HepG2 (cell line): ENCODE data around the gene CPLX1. TPM values are rescaled to one million over a fixed set of nuclear protein-coding genes. Genes with fewer than 3 reads are reported as not detected.

ENCODE experiments used
- ATAC-seq: fragments of 200-7000 bp; cut with Tn5 transposase; 3 replicates; pipeline ENCODE4 v1.9.1; 2020; ENCODE audit warnings: mild to moderate bottlenecking, moderate library complexity
- BruUV-seq: library from RNA; stranded (reverse); fragments of 400-500 nt; replicated peaks from 2 replicates; lab custom pipeline; 2021; lab: Mats Ljungman, UMichigan
- CTCF ChIA-PET: fragments of 300-600 bp; formaldehyde crosslinking; extraction: SDS; loops from one replicate; lab custom pipeline; 2021; ENCODE audit warnings: low total read pairs, inconsistent platforms, low intra/inter-chr PET ratio; lab: Yijun Ruan, JAX
- POLR2A ChIA-PET: fragments of 350-600 bp; sonication (Branson Sonifier 250); formaldehyde crosslinking; loops from one replicate; lab custom pipeline; 2020; ENCODE audit warnings: antibody characterized with exemption, inconsistent platforms; lab: Yijun Ruan, JAX
- DNase-seq: peaks from one replicate; pipeline ENCODE4 v3.0.0-alpha.2; 2015; ENCODE audit warnings: low spot score
- FAIRE-seq: peaks from 3 replicates; lab custom pipeline; 2011; peaks lifted over from hg19 to GRCh38; lab: Jason Lieb, UNC
- H2AFZ ChIP-seq: one replicate; pipeline ENCODE4 v1.6.1; 2011; ENCODE audit warnings: low read length, inconsistent platforms
- H3K27ac ChIP-seq: fragments of 300-600 bp; 3 replicates; pipeline ENCODE4 v1.8.0; 2011; ENCODE audit warnings: mixed run types, mild to moderate bottlenecking, mixed read lengths, low read length, inconsistent platforms; ENCODE audit not compliant: insufficient read depth; ENCODE audit errors: extremely low read length
- H3K27me3 ChIP-seq, 2 experiments: fragments of 200-600 bp in 1 of 2; 2 replicates in 1 of 2; 3 replicates in 1 of 2; pipeline versions ENCODE4 v1.6.0 to v1.8.0; 2011; ENCODE audit warnings: low read length in 2 of 2, mild to moderate bottlenecking in 2 of 2, moderate library complexity in 2 of 2, inconsistent platforms in 1 of 2; ENCODE audit not compliant: insufficient read depth in 2 of 2, control insufficient read depth in 1 of 2
- H3K36me3 ChIP-seq, 2 experiments: fragments of 200-600 bp in 1 of 2; replicated peaks in 1 of 2; 2 replicates in 1 of 2; 3 replicates in 1 of 2; pipeline versions ENCODE4 v1.5.1 to v1.8.0; 2011; ENCODE audit warnings: low read length in 2 of 2, inconsistent platforms in 1 of 2; ENCODE audit not compliant: insufficient read depth in 2 of 2, control insufficient read depth in 1 of 2
- H3K4me1 ChIP-seq: 2 replicates; pipeline ENCODE4 v1.5.1; 2012; ENCODE audit warnings: low read length, inconsistent platforms; ENCODE audit not compliant: insufficient read depth
- H3K4me2 ChIP-seq: 2 replicates; pipeline ENCODE4 v1.6.0; 2011; ENCODE audit warnings: low read depth, low read length, inconsistent platforms
- H3K4me3 ChIP-seq, 3 experiments: fragments of 200-600 bp in 1 of 3; sonication (generic), shearing (Covaris generic) in 1 of 3; replicated peaks in 1 of 3; 2 replicates each; pipeline ENCODE4 v1.5.1; 2011 to 2016; ENCODE audit warnings: low read length in 3 of 3, inconsistent platforms in 2 of 3, low read depth in 2 of 3, mild to moderate bottlenecking in 2 of 3, control low read depth in 1 of 3, mixed read lengths in 1 of 3; ENCODE audit not compliant: insufficient read depth in 1 of 3
- H3K79me2 ChIP-seq: one replicate; pipeline ENCODE4 v1.6.1; 2011; ENCODE audit warnings: low read length, inconsistent platforms; ENCODE audit not compliant: insufficient read depth
- H3K9ac ChIP-seq: 2 replicates; pipeline ENCODE4 v1.6.0; 2011; ENCODE audit warnings: mild to moderate bottlenecking, low read depth, low read length, inconsistent platforms; ENCODE audit not compliant: insufficient read depth
- H3K9me3 ChIP-seq: 2 replicates; pipeline ENCODE4 v1.5.1; 2012; ENCODE audit warnings: mild to moderate bottlenecking, low read length
- H4K20me1 ChIP-seq: 2 replicates; pipeline ENCODE4 v1.6.0; 2011; ENCODE audit warnings: inconsistent platforms, mild to moderate bottlenecking, low read length, moderate library complexity; ENCODE audit not compliant: insufficient read depth
- AGO1 ChIP-seq: fragments of 200-400 bp; formaldehyde crosslinking; IDR thresholded peaks from 2 replicates; pipeline ENCODE4 v1.6.1; 2017; ENCODE audit warnings: mild to moderate bottlenecking, low read depth, low read length, moderate library complexity; ENCODE audit not compliant: poor library complexity, severe bottlenecking
- AGO2 ChIP-seq: fragments of 200-400 bp; formaldehyde crosslinking; optimal IDR thresholded peaks from 2 replicates; pipeline ENCODE3; 2017; ENCODE audit warnings: mild to moderate bottlenecking, low read depth, low read length, moderate library complexity
- BCL3 ChIP-seq: sonication (generic); formaldehyde crosslinking; IDR thresholded peaks from 2 replicates; pipeline ENCODE4 v1.5.1; 2020; ENCODE audit warnings: mild to moderate bottlenecking, missing genetic modification reagents, moderate library complexity
- CTCF ChIP-seq: sonication (generic); formaldehyde crosslinking; IDR thresholded peaks from 2 replicates; pipeline ENCODE4 v1.5.0; 2020; ENCODE audit warnings: mild to moderate bottlenecking, missing genetic modification reagents, moderate library complexity
- KDM5B ChIP-seq: sonication (generic); formaldehyde crosslinking; IDR thresholded peaks from 2 replicates; pipeline ENCODE4 v1.4.0; 2020; ENCODE audit warnings: missing genetic modification reagents, mild to moderate bottlenecking, borderline replicate concordance
- NFIB ChIP-seq: sonication (generic); formaldehyde crosslinking; IDR thresholded peaks from 2 replicates; pipeline ENCODE4 v1.9.0; 2021; ENCODE audit warnings: missing genetic modification reagents, mild to moderate bottlenecking, borderline replicate concordance
- PHF21A ChIP-seq: sonication (generic); formaldehyde crosslinking; IDR thresholded peaks from 2 replicates; pipeline ENCODE4 v1.5.0; 2020; ENCODE audit warnings: mild to moderate bottlenecking, missing genetic modification reagents
- STAG1 ChIP-seq: sonication (generic); formaldehyde crosslinking; IDR thresholded peaks from 2 replicates; pipeline ENCODE4 v1.4.0; 2020; ENCODE audit warnings: missing genetic modification reagents
- TEAD3 ChIP-seq: optimal IDR thresholded peaks from 2 replicates; pipeline ENCODE3; 2016; ENCODE audit warnings: borderline replicate concordance
- ZEB1 ChIP-seq: IDR thresholded peaks from 2 replicates; pipeline ENCODE4 v1.6.1; 2012; ENCODE audit warnings: mild to moderate bottlenecking, low read depth, inconsistent platforms; ENCODE audit not compliant: insufficient replicate concordance
- ZFP37 ChIP-seq: sonication (generic); formaldehyde crosslinking; IDR thresholded peaks from 2 replicates; pipeline ENCODE4 v1.4.0; 2020; ENCODE audit warnings: missing genetic modification reagents, borderline replicate concordance
- ZKSCAN1 ChIP-seq: fragments of 150-350 bp; IDR thresholded peaks from 2 replicates; pipeline ENCODE4 v1.6.1; 2014; ENCODE audit warnings: low read length
- ZNF382 ChIP-seq: sonication (generic); formaldehyde crosslinking; IDR thresholded peaks from 2 replicates; pipeline ENCODE4 v1.5.0; 2020; ENCODE audit warnings: missing genetic modification reagents, mild to moderate bottlenecking, borderline replicate concordance
- ZNF883 ChIP-seq: sonication (generic); formaldehyde crosslinking; IDR thresholded peaks from 2 replicates; pipeline ENCODE4 v1.5.1; 2020; ENCODE audit warnings: mild to moderate bottlenecking, missing genetic modification reagents; ENCODE audit errors: not compliant biosample characterization
- ZSCAN21 ChIP-seq: sonication (generic); formaldehyde crosslinking; IDR thresholded peaks from 2 replicates; pipeline ENCODE4 v1.8.0; 2022; ENCODE audit warnings: mild to moderate bottlenecking, missing genetic modification reagents, moderate library complexity, borderline replicate concordance
- WGBS: methylation state at CpG from one replicate; pipeline ENCODE4 v1.1.6; 2017; ENCODE audit warnings: low lambda C conversion rate; 5-methylcytosine and 5-hydroxymethylcytosine counted together
- in situ Hi-C: cut with HindIII; loops from 2 replicates; pipeline ENCODE4 v1.10.0; 2017; ENCODE audit warnings: low pct_unique_long_range_greater_than_20kb; ENCODE audit not compliant: extremely low pct_ligation_motif_present
- intact Hi-C: fragments of 100-400 bp; cut with micrococcal nuclease; formaldehyde crosslinking; loops from one replicate; pipeline ENCODE4 v1.10.0; 2022; ENCODE audit not compliant: unreplicated experiment
- polyA plus RNA-seq, 8 experiments: library from polyadenylated mRNA; depleted of rRNA in 3 of 8; stranded (reverse) in 7 of 8; unstranded in 1 of 8; fragments of >200 nt; fragmentation: Illumina TruSeq in 4 of 8; extraction: Trizol in 4 of 8; gene quantifications; 2 replicates each; pipeline versions ENCODE4 v1.2.1 to v1.2.3, GENCODE V29; 2011 to 2016; ENCODE audit warnings: low read depth in 4 of 8, missing spikeins in 1 of 8, mixed read lengths in 1 of 8; ENCODE audit not compliant: insufficient read depth in 1 of 8
- total RNA-seq, 5 experiments: library from RNA; depleted of rRNA; stranded (reverse); fragments of >200 nt; fragmentation: Illumina TruSeq; extraction: Trizol; gene quantifications; 2 replicates each; pipeline ENCODE4 v1.2.3, GENCODE V29; 2016; ENCODE audit warnings: low read depth in 1 of 5
- TF ChIP-seq, protein P1 (sequence below): sonication (generic); formaldehyde crosslinking; IDR thresholded peaks from 2 replicates; pipeline ENCODE4 v1.4.0; 2020; ENCODE audit warnings: mild to moderate bottlenecking, missing genetic modification reagents
- TF ChIP-seq, protein P2 (sequence below): sonication (generic); formaldehyde crosslinking; conservative IDR thresholded peaks from 2 replicates; pipeline ENCODE4 v1.8.0; 2022; ENCODE audit warnings: mild to moderate bottlenecking, moderate library complexity, missing genetic modification reagents

The CPLX1 gene
- total and polyA plus RNA-seq, 2 of the 13 experiments (the other 11 are each of a cell fraction or from before 2014, with no cell fraction given), result 0.18 TPM

GRCh38 chr4:762211-763190 is 63.4 kb downstream of the CPLX1 start:
- FAIRE-seq (peak; percentile 47), ATAC-seq (peak; percentile 79), DNase-seq (peak; percentile 58)
- Histone ChIP-seq H2AFZ (no peak overlapping the region), H3K9ac (no peak overlapping the region), H3K27me3 (no peaks in the 10 kb centered on the region), H4K20me1 (peaks cover 10% of the 10 kb centered on the region; the same call in 1 of the 2 replicates), H3K4me1 (peaks cover 10% of the 10 kb centered on the region), H3K79me2 (no peaks in the 10 kb centered on the region), H3K36me3 (peaks cover 15 to 56% of the 10 kb centered on the region in 2 experiments), H3K27ac (peak overlapping the region; percentile 24), H3K4me2 (no peak overlapping the region), H3K9me3 (no peaks in the 10 kb centered on the region), H3K4me3 (no peak overlapping the region)
- no TSS peak for BruUV-seq
- ChIA-PET POLR2A (no interaction called here), CTCF (no interaction called here)
- in situ Hi-C loops (no loop called here), intact Hi-C loops (no loop called here)
- whole genome bisulfite sequencing, result 88% methylated on average over 19 of the region's 24 CpGs
- TF ChIP-seq ZEB1 (no peak), ZNF382 (CRISPR knock-in tag) (no peak), CTCF (CRISPR knock-in tag) (peak; percentile 62), AGO1 (peak; percentile 96), PHF21A (CRISPR knock-in tag) (no peak), BCL3 (CRISPR knock-in tag) (peak; percentile 16; the same call in 1 of the 2 replicates), STAG1 (CRISPR knock-in tag) (peak; percentile 39), ZNF883 (no peak), ZSCAN21 (CRISPR knock-in tag) (no peak), TEAD3 (CRISPR knock-in tag) (peak; percentile 14), NFIB (CRISPR knock-in tag) (0 out of 2 replicates have a peak, but pooled peaks have one; percentile 30), KDM5B (CRISPR knock-in tag) (0 out of 2 replicates have a peak, but pooled peaks have one; percentile 29), AGO2 (peak; percentile 20), ZFP37 (CRISPR knock-in tag) (no peak), ZKSCAN1 (no peak)
- TF ChIP-seq, protein P1, sequence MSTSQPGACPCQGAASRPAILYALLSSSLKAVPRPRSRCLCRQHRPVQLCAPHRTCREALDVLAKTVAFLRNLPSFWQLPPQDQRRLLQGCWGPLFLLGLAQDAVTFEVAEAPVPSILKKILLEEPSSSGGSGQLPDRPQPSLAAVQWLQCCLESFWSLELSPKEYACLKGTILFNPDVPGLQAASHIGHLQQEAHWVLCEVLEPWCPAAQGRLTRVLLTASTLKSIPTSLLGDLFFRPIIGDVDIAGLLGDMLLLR, result 0 out of 2 replicates have a peak, but pooled peaks have one; percentile 20
- TF ChIP-seq, protein P2, sequence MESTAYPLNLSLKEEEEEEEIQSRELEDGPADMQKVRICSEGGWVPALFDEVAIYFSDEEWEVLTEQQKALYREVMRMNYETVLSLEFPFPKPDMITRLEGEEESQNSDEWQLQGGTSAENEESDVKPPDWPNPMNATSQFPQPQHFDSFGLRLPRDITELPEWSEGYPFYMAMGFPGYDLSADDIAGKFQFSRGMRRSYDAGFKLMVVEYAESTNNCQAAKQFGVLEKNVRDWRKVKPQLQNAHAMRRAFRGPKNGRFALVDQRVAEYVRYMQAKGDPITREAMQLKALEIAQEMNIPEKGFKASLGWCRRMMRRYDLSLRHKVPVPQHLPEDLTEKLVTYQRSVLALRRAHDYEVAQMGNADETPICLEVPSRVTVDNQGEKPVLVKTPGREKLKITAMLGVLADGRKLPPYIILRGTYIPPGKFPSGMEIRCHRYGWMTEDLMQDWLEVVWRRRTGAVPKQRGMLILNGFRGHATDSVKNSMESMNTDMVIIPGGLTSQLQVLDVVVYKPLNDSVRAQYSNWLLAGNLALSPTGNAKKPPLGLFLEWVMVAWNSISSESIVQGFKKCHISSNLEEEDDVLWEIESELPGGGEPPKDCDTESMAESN (CRISPR knock-in tag), result no peak
